WTC11 (cell line): ENCODE measurements around the gene PLXNA1. TPM values are rescaled to one million over a fixed set of nuclear protein-coding genes. Genes with fewer than 3 reads are reported as not detected.

Experiments used
- ATAC-seq: fragments of 200-7000 bp; cut with Tn5 transposase; 2 replicates; pipeline ENCODE4 v1.10.0; 2021; ENCODE audit warnings: mild to moderate bottlenecking, moderate library complexity
- CTCF ChIA-PET: fragments of 300-600 bp; sonication (Branson Sonifier 250); formaldehyde crosslinking; loops from one replicate; lab custom pipeline; 2021; ENCODE audit warnings: antibody characterized with exemption; lab: Charles Lee
- POLR2A ChIA-PET: fragments of 350-600 bp; sonication (Branson Sonifier 250); formaldehyde crosslinking; loops from one replicate; lab custom pipeline; 2021; ENCODE audit warnings: antibody characterized with exemption; lab: Charles Lee
- DNase-seq: peaks from one replicate; pipeline ENCODE4 v3.0.0; 2021; ENCODE audit warnings: low spot score
- H3K27ac Mint-ChIP-seq: 2 replicates; pipeline ENCODE4 v1.8.0; 2021; ENCODE audit warnings: mixed read lengths
- H3K27me3 Mint-ChIP-seq: 2 replicates; pipeline ENCODE4 v1.8.0; 2021; ENCODE audit warnings: low read depth, mild to moderate bottlenecking, moderate library complexity, mixed read lengths
- H3K36me3 Mint-ChIP-seq: 2 replicates; pipeline ENCODE4 v1.8.0; 2021; ENCODE audit warnings: mixed read lengths
- H3K4me1 Mint-ChIP-seq: 2 replicates; pipeline ENCODE4 v1.8.0; 2022; ENCODE audit warnings: mixed read lengths
- H3K4me3 Mint-ChIP-seq: 2 replicates; pipeline ENCODE4 v1.8.0; 2021; ENCODE audit warnings: mild to moderate bottlenecking, moderate library complexity, mixed read lengths
- H3K9me3 Mint-ChIP-seq: 2 replicates; pipeline ENCODE4 v1.8.0; 2021; ENCODE audit warnings: mixed read lengths
- ESRRA ChIP-seq: sonication (generic); formaldehyde crosslinking; IDR thresholded peaks from 2 replicates; pipeline ENCODE4 v1.8.1; 2022; ENCODE audit warnings: mild to moderate bottlenecking, missing genetic modification reagents, borderline replicate concordance
- FOXJ3 ChIP-seq: sonication (generic); formaldehyde crosslinking; IDR thresholded peaks from 2 replicates; pipeline ENCODE4 v1.9.0; 2021; ENCODE audit warnings: missing genetic modification reagents, mild to moderate bottlenecking, borderline replicate concordance
- HMGA2 ChIP-seq: fragments of 250-450 bp; sonication (Bioruptor Pico); IDR thresholded peaks from 2 replicates; pipeline ENCODE4 v1.4.0; 2021; ENCODE audit warnings: mild to moderate bottlenecking, moderate library complexity
- HMGXB4 ChIP-seq: sonication (generic); formaldehyde crosslinking; IDR thresholded peaks from 2 replicates; pipeline ENCODE4 v1.8.1; 2023; ENCODE audit warnings: mild to moderate bottlenecking, moderate library complexity, missing genetic modification reagents
- JAZF1 ChIP-seq: fragments of 250-450 bp; sonication (Bioruptor Pico); IDR thresholded peaks from 2 replicates; pipeline ENCODE4 v1.9.0; 2021; ENCODE audit warnings: moderate library complexity, mild to moderate bottlenecking, inconsistent platforms
- NFYB ChIP-seq: sonication (generic); formaldehyde crosslinking; conservative IDR thresholded peaks from 2 replicates; pipeline ENCODE4 v1.8.0; 2022; ENCODE audit warnings: low read depth, missing genetic modification reagents
- NR1H2 ChIP-seq: sonication (generic); formaldehyde crosslinking; IDR thresholded peaks from 2 replicates; pipeline ENCODE4 v1.9.0; 2021; ENCODE audit warnings: mild to moderate bottlenecking, moderate library complexity, missing genetic modification reagents
- SP1 ChIP-seq: sonication (generic); formaldehyde crosslinking; conservative IDR thresholded peaks from 2 replicates; pipeline ENCODE4 v1.8.1; 2022; ENCODE audit warnings: missing genetic modification reagents
- TCF7 ChIP-seq: sonication (generic); formaldehyde crosslinking; IDR thresholded peaks from 2 replicates; pipeline ENCODE4 v1.8.0; 2022; ENCODE audit warnings: mild to moderate bottlenecking, low read depth, missing genetic modification reagents, moderate library complexity
- USF2 ChIP-seq: sonication (generic); formaldehyde crosslinking; IDR thresholded peaks from 2 replicates; pipeline ENCODE4 v1.8.1; 2023; ENCODE audit warnings: mild to moderate bottlenecking, missing genetic modification reagents, moderate library complexity
- ZBTB21 ChIP-seq: sonication (generic); formaldehyde crosslinking; IDR thresholded peaks from 2 replicates; pipeline ENCODE4 v1.8.1; 2023; ENCODE audit warnings: mild to moderate bottlenecking, missing genetic modification reagents, borderline replicate concordance
- ZNF138 ChIP-seq: sonication (generic); formaldehyde crosslinking; conservative IDR thresholded peaks from 2 replicates; pipeline ENCODE4 v1.8.1; 2022; ENCODE audit warnings: mild to moderate bottlenecking, moderate library complexity, missing genetic modification reagents
- ZNF281 ChIP-seq: sonication (generic); formaldehyde crosslinking; IDR thresholded peaks from 2 replicates; pipeline ENCODE4 v1.8.0; 2023; ENCODE audit warnings: mild to moderate bottlenecking, missing genetic modification reagents
- ZNF416 ChIP-seq: fragments of 250-450 bp; sonication (Bioruptor Pico); IDR thresholded peaks from 2 replicates; pipeline ENCODE4 v1.9.0; 2021; ENCODE audit warnings: mild to moderate bottlenecking, inconsistent platforms
- ZNF423 ChIP-seq: fragments of 250-450 bp; sonication (Bioruptor Pico); IDR thresholded peaks from 2 replicates; pipeline ENCODE4 v2.1.2; 2022; ENCODE audit warnings: mild to moderate bottlenecking, moderate library complexity
- ZNF425 ChIP-seq: fragments of 250-450 bp; sonication (Bioruptor Pico); conservative IDR thresholded peaks from 2 replicates; pipeline ENCODE4 v1.9.0; 2021; ENCODE audit warnings: mild to moderate bottlenecking
- ZNF671 ChIP-seq: fragments of 250-450 bp; sonication (Bioruptor Pico); IDR thresholded peaks from 2 replicates; pipeline ENCODE4 v1.8.0; 2021; ENCODE audit warnings: mild to moderate bottlenecking
- ZSCAN18 ChIP-seq: fragments of 250-450 bp; sonication (Bioruptor Pico); IDR thresholded peaks from 2 replicates; pipeline ENCODE4 v2.1.2; 2022; ENCODE audit warnings: mild to moderate bottlenecking, moderate library complexity
- total RNA-seq: library from RNA; stranded (reverse); gene quantifications from 3 replicates; pipeline ENCODE4 v1.2.3, GENCODE V29; 2021
- TF ChIP-seq, protein P1 (sequence below): sonication (generic); formaldehyde crosslinking; IDR thresholded peaks from 2 replicates; pipeline ENCODE4 v1.8.0; 2022; ENCODE audit warnings: mild to moderate bottlenecking, missing genetic modification reagents
- TF ChIP-seq, protein P2 (sequence below): sonication (generic); formaldehyde crosslinking; IDR thresholded peaks from 2 replicates; pipeline ENCODE4 v1.8.1; 2022; ENCODE audit warnings: mild to moderate bottlenecking, missing genetic modification reagents, moderate library complexity, borderline replicate concordance
- TF ChIP-seq, protein P3 (sequence below): fragments of 250-450 bp; sonication (Bioruptor Pico); IDR thresholded peaks from 2 replicates; pipeline ENCODE4 v1.9.0; 2021; ENCODE audit warnings: mild to moderate bottlenecking
- TF ChIP-seq, protein P4 (sequence below): fragments of 250-450 bp; sonication (Bioruptor Pico); IDR thresholded peaks from 2 replicates; pipeline ENCODE4 v1.9.0; 2021; ENCODE audit warnings: moderate library complexity, mild to moderate bottlenecking, inconsistent platforms, borderline replicate concordance

The PLXNA1 gene
- total RNA-seq, 1 experiment from 2014 or later: 53.8 TPM

GRCh38 chr3:126938520-126939337 lies 44.2 kb upstream of the PLXNA1 start:
- peaks cover 6% of the 10 kb centered on the region for H3K4me1 Mint-ChIP-seq
- POLR2A ChIA-PET: no interaction called here
- H3K4me3 Mint-ChIP-seq: no peak overlapping the region
- no peaks in the 10 kb centered on the region for H3K27me3 Mint-ChIP-seq
- ATAC-seq (no peak), DNase-seq (no peak)
- TF ChIP-seq SP1 (CRISPR knock-in tag) (no peak), ESRRA (CRISPR knock-in tag) (no peak), TCF7 (no peak), ZNF423 (no peak), HMGXB4 (CRISPR knock-in tag) (no peak), NR1H2 (CRISPR knock-in tag) (no peak), ZNF425 (CRISPR knock-in tag) (no peak), ZBTB21 (CRISPR knock-in tag) (no peak), ZNF281 (CRISPR knock-in tag) (no peak)
- TF ChIP-seq, protein P1, sequence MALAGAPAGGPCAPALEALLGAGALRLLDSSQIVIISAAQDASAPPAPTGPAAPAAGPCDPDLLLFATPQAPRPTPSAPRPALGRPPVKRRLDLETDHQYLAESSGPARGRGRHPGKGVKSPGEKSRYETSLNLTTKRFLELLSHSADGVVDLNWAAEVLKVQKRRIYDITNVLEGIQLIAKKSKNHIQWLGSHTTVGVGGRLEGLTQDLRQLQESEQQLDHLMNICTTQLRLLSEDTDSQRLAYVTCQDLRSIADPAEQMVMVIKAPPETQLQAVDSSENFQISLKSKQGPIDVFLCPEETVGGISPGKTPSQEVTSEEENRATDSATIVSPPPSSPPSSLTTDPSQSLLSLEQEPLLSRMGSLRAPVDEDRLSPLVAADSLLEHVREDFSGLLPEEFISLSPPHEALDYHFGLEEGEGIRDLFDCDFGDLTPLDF (CRISPR knock-in tag): no peak
- TF ChIP-seq, protein P2, sequence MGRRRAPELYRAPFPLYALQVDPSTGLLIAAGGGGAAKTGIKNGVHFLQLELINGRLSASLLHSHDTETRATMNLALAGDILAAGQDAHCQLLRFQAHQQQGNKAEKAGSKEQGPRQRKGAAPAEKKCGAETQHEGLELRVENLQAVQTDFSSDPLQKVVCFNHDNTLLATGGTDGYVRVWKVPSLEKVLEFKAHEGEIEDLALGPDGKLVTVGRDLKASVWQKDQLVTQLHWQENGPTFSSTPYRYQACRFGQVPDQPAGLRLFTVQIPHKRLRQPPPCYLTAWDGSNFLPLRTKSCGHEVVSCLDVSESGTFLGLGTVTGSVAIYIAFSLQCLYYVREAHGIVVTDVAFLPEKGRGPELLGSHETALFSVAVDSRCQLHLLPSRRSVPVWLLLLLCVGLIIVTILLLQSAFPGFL (CRISPR knock-in tag): no peak
- no peak overlapping the region; the same call in 1 of the 2 replicates for H3K27ac Mint-ChIP-seq
- no peaks in the 10 kb centered on the region for H3K9me3 Mint-ChIP-seq
- CTCF ChIA-PET: interaction anchor here (0.6 to 2.3 kb wide), 9 partner anchors 9 to 201 kb away, joined by 3 to 9 read pairs (median 3); partner anchors contain the start of gene PLXNA1
- H3K36me3 Mint-ChIP-seq: no peaks in the 10 kb centered on the region

GRCh38 chr3:126939338-126939718 lies 43.6 kb upstream of the PLXNA1 start:
- DNase-seq (no peak), ATAC-seq (peak; percentile 79)
- no peak overlapping the region for H3K4me3 Mint-ChIP-seq
- peaks cover 6% of the 10 kb centered on the region for H3K4me1 Mint-ChIP-seq
- H3K27me3 Mint-ChIP-seq: no peaks in the 10 kb centered on the region
- ChIA-PET CTCF (interaction anchor here (0.6 to 2.3 kb wide), 8 partner anchors 8 to 202 kb away, joined by 3 to 9 read pairs (median 4); partner anchors contain the start of gene PLXNA1), POLR2A (no interaction called here)
- H3K9me3 Mint-ChIP-seq: no peaks in the 10 kb centered on the region
- no peak overlapping the region for H3K27ac Mint-ChIP-seq
- H3K36me3 Mint-ChIP-seq: no peaks in the 10 kb centered on the region
- TF ChIP-seq HMGA2 (CRISPR knock-in tag): no peak
- no peak for TF ChIP-seq ZNF138
- no peak for TF ChIP-seq ZSCAN18 (CRISPR knock-in tag)
- no peak for TF ChIP-seq ZNF671
- TF ChIP-seq FOXJ3: no peak
- TF ChIP-seq ZNF416 (CRISPR knock-in tag): no peak
- TF ChIP-seq, protein P3, sequence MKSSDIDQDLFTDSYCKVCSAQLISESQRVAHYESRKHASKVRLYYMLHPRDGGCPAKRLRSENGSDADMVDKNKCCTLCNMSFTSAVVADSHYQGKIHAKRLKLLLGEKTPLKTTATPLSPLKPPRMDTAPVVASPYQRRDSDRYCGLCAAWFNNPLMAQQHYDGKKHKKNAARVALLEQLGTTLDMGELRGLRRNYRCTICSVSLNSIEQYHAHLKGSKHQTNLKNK (CRISPR knock-in tag): no peak
- TF ChIP-seq, protein P4, sequence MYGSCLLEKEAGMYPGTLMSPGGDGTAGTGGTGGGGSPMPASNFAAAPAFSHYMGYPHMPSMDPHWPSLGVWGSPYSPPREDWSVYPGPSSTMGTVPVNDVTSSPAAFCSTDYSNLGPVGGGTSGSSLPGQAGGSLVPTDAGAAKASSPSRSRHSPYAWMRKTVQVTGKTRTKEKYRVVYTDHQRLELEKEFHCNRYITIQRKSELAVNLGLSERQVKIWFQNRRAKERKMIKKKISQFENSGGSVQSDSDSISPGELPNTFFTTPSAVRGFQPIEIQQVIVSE (CRISPR knock-in tag): no peak
- no peak for TF ChIP-seq JAZF1 (CRISPR knock-in tag)
- no peak for TF ChIP-seq USF2 (CRISPR knock-in tag)
- TF ChIP-seq NFYB (CRISPR knock-in tag): no peak
